ENCODE data around the gene MAGEA12.
"Not testable (repeated sequence)": the region's sequence is repeated elsewhere in the genome, so short reads cannot be mapped to it uniquely, and the experiment has no call there.

MAGEA12 gene

DNA sequence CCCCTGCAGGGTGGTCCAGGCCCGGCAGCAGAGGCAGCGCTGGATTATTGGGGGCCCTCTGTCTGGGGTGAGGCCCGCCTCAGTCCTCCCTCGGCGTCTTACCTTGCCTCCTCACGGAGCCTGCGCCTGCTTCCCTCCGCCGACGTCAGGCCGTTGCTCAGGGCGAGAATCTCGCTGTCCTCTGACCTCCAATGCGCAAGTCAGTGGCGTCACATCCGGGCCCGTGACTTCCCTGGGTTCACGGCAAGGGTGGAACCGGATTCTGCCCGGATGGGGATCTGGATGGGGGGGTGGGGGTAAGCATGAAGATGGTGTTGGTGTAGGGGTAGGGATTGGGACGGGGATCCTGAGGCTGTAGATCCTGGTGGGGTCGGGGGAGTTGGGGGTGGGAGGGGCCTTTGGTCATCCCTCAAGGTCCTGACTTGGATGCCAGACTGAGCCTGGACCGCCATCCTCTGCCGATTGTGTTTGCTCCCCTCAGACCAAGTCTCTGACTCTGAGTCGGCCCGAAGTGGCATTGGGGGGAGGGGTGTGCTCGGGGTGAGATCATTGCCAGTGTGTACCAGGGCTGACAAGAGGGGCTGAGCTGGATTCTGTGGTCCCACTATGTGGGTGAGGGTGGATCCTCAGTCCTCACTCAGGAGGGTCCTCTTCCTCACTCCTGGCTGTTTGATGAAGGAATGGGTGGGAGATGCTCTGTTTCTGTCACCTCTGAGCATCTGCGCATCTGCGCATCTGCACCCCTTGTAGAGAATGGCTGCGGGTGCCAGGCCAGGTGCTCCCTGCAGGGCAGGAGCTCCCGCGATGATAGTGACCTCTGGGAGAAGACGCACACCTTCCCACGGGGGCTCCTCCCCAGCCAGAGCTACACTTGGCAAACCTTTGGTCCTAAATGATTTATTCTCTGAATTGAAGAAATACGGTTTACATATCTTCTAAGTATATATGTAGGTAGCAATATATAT lies 20.4 kb downstream of the MAGEA12 start, which contains the start of gene MAGEA2:
Gene MAGEA2 (minus strand): TSS at position 157 of the 965 bp plus-strand sequence. CDS start 2,479 bp downstream, outside the sequence.
- not testable (repeated sequence) for H3K36me3 ChIP-seq (ENCODE audit: insufficient read depth, low read length); H3K9ac ChIP-seq (ENCODE audit: low read depth, low read length); H3K4me1 ChIP-seq (ENCODE audit: insufficient read depth, low read length); H3K9me3 ChIP-seq (ENCODE audit: control insufficient read depth, insufficient read depth, low read length)

DNA sequence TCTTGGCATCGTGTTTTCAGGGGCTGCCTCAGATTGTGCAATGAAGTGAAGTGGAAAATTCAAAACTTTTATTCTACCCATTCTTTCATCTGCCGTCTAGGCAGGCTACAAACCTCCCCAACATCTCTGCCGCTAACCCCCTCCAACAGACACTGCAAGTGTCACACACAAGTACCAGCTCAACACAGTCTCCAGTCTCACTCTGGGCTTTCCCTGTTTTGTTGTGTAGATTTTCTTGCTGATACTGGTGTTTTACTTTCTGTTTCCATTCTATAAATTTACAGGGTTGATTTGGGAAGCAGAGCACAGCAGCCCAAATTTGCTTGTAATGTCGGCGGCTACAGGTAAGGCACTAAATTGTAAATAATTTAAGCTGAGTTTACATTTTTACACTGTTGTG lies 21.3 kb downstream of the MAGEA12 start:
- H3K36me3 ChIP-seq (ENCODE audit: insufficient read depth, low read length); H3K4me1 ChIP-seq (ENCODE audit: insufficient read depth, low read length); H3K9ac ChIP-seq (ENCODE audit: low read depth, low read length); H3K9me3 ChIP-seq (ENCODE audit: control insufficient read depth, insufficient read depth, low read length): not testable (repeated sequence)

DNA sequence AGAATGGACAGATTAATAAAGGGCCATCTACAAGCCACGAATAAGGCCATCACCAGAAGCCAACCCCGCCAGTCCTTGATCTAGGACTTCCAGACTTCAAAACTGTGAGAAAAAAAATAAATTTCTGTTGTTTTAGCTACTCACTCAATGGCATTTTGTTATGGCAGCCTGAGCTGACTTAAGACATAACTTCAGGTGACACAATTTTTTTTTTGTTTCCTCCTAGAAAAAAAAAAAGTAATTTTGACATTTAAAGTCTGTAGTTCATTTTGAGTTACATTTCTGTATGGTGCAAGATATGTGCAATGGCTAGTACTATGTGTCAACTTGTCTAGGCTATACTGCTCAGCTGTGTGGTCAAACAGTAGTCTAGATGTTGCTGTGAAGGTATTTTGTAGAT lies 25.4 kb downstream of the MAGEA12 start, which contains the start of gene CSAG3:
Gene CSAG3 (plus strand): TSS at position 301 of the 400 bp plus-strand sequence.
- not testable (repeated sequence) for H3K9me3 ChIP-seq (ENCODE audit: control insufficient read depth, insufficient read depth, low read length); H3K4me1 ChIP-seq (ENCODE audit: insufficient read depth, low read length); H3K36me3 ChIP-seq (ENCODE audit: insufficient read depth, low read length); H3K9ac ChIP-seq (ENCODE audit: low read depth, low read length)

DNA sequence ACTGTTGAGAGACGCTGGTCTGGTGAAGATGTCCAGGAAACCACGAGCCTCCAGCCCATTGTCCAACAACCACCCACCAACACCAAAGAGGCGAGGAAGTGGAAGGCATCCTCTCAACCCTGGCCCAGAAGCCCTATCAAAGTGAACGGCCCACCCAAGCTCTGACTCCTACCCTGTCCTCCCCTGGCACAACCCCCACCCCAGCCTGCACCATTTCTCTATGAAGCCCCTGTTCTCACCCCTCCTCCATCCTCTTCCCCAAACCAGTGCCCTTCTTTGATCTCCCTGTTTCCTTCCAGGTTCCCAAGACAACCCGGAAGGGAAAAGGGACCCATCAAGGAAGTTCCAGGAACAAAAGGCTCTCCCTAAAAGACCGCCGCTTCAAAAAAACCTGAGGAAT lies 26.0 kb downstream of the MAGEA12 start:
- H3K9ac ChIP-seq (ENCODE audit: low read depth, low read length); H3K4me1 ChIP-seq (ENCODE audit: insufficient read depth, low read length); H3K36me3 ChIP-seq (ENCODE audit: insufficient read depth, low read length); H3K9me3 ChIP-seq (ENCODE audit: control insufficient read depth, insufficient read depth, low read length): not testable (repeated sequence)

DNA sequence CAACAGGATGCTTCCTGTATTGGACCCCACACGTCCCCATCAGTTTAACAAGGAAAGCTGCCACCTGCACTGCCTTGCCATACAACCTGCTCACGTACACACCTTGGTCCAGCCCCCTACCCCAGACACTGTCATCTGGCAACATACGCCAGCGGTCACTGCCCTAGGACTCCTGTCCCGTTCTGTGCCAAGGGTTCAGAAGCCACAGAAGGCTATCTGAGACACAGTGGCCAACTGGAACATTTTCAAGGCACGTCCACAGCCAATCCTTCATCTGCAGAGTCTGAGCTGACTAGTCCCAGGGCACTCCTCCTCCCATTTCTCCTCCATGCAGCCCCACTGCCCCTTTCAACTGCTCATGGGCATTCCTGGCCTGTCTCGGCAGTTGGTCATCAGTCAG lies 28.0 kb downstream of the MAGEA12 start:
- H3K9ac ChIP-seq (ENCODE audit: low read depth, low read length); H3K4me1 ChIP-seq (ENCODE audit: insufficient read depth, low read length); H3K9me3 ChIP-seq (ENCODE audit: control insufficient read depth, insufficient read depth, low read length); H3K36me3 ChIP-seq (ENCODE audit: insufficient read depth, low read length): not testable (repeated sequence)

DNA sequence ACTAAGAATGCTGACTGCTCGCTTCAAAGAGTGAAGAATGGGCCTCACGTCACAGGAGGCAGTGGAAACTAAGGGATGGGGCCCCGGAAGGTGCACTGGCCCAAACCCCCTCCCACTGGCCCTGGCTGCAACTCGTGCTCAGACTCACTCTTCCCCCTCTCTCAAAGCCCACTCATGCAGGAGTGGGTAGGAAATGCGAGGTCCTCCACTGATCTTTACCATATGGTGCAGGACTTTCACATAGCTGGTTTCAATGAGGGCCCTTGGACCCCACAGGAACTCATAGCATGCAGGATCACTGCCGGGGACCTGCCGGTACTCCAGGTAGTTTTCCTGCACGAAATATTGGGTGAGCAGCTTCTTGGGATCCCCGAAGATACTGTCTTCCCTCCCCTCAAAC lies 33.0 kb downstream of the MAGEA12 start:
- not testable (repeated sequence) for H3K9ac ChIP-seq (ENCODE audit: low read depth, low read length); H3K9me3 ChIP-seq (ENCODE audit: control insufficient read depth, insufficient read depth, low read length); H3K4me1 ChIP-seq (ENCODE audit: insufficient read depth, low read length); H3K36me3 ChIP-seq (ENCODE audit: insufficient read depth, low read length)

DNA sequence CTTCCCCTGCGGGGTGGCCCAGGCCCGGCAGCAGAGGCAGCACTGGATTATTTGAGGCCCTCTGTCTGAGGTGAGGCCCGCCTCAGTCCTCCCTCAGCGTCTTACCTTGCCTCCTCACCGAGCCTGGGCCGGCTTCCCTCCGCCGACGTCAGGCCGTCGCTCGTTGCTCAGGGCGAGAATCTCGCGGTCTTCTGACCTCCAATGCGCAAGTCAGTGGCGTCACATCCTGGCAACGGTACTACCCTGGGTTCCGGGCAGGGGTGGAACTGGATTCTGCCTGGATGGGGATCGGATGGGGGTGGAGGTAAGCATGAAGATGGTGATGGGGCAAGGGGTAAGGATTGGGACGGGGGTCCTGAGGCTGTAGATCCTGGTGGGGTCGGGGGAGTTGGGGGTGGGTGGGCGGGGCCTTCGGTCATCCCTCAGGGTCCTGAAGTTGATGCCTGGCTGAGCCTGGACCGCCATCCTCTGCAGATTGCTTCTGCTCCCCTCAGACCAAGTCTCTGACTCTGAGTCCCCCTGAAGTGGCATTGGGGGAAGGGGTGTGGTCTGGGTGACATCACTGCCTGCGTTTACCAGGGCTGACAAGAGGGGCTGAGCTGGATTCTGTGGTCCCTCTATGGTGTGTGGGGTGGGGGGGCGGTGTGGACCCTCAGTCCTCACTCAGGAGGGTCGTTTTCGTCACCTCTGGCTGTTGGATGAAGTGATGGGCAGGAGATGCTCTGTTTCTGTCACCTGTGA lies 36.2 kb downstream of the MAGEA12 start, which contains the start of gene MAGEA6:
Gene MAGEA6 (minus strand): TSS at position 141 of the 741 bp plus-strand sequence. CDS start 2,039 bp downstream, outside the sequence.
- not testable (repeated sequence) for H3K9ac ChIP-seq (ENCODE audit: low read depth, low read length); H3K4me1 ChIP-seq (ENCODE audit: insufficient read depth, low read length); H3K9me3 ChIP-seq (ENCODE audit: control insufficient read depth, insufficient read depth, low read length); H3K36me3 ChIP-seq (ENCODE audit: insufficient read depth, low read length)

DNA sequence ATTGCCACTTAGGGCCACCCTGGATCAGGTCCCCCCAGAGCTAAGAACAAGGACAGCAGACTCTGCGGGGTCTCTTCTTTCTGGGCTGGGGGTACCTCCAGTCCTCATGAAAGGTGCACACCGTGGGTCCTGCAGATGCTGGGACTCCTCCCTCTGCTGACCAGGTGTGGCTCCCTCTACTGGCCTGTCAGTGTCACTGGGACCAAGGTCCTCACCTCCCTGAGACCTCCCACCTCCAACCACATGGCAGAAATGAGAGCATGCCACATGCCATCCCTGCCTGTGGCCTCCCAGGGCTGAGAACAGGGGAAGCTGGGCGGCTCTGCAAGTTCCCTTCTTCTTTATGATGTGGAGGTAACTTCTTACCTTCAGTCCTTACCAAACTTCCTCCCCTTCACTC lies 53.5 kb downstream of the MAGEA12 start:
- H3K36me3 ChIP-seq (ENCODE audit: insufficient read depth, low read length); H3K9me3 ChIP-seq (ENCODE audit: control insufficient read depth, insufficient read depth, low read length); H3K4me1 ChIP-seq (ENCODE audit: insufficient read depth, low read length); H3K9ac ChIP-seq (ENCODE audit: low read depth, low read length): not testable (repeated sequence)

Measured in ES-I3 (cell line).